ENCODE data around the gene CDT1.

The CDT1 gene

GRCh38 chr16:88848557-88848956 lies 45.0 kb downstream of the CDT1 start:
- no peak for FAIRE-seq
- TF ChIP-seq TAF1 (IDR thresholded peaks at IDR 0.05; ENCODE audit: borderline replicate concordance, low read depth, low read length): no peak
- no peak for DNase-seq (ENCODE audit: insufficient read length)

- DNase-seq (ENCODE audit: insufficient read length): no peak
- no peak for FAIRE-seq
- TF ChIP-seq TAF1 (IDR thresholded peaks at IDR 0.05; ENCODE audit: borderline replicate concordance, low read depth, low read length): no peak
- no peak for TF ChIP-seq POLR2A (IDR thresholded peaks at IDR 0.05; ENCODE audit: low read depth, low read length)
- TF ChIP-seq POLR2AphosphoS5 (IDR thresholded peaks at IDR 0.05; ENCODE audit: low read depth, low read length): no peak
These were observed 47.1 kb downstream of the CDT1 start for GRCh38 chr16:88850531-88851199.

GRCh38 chr16:88851616-88852015 lies 48.0 kb downstream of the CDT1 start:
- no peak for TF ChIP-seq POLR2A (IDR thresholded peaks at IDR 0.05; ENCODE audit: low read depth, low read length)
- no peak for TF ChIP-seq TAF1 (IDR thresholded peaks at IDR 0.05; ENCODE audit: borderline replicate concordance, low read depth, low read length)
- TF ChIP-seq POLR2AphosphoS5 (IDR thresholded peaks at IDR 0.05; ENCODE audit: low read depth, low read length): no peak
- DNase-seq (ENCODE audit: insufficient read length): no peak
- FAIRE-seq: no peak

- FAIRE-seq (no peak), DNase-seq (ENCODE audit: insufficient read length) (no peak)
- TF ChIP-seq POLR2A (IDR thresholded peaks at IDR 0.05; ENCODE audit: low read depth, low read length) (no peak), POLR2AphosphoS5 (IDR thresholded peaks at IDR 0.05; ENCODE audit: low read depth, low read length) (no peak), TAF1 (IDR thresholded peaks at IDR 0.05; ENCODE audit: borderline replicate concordance, low read depth, low read length) (no peak)
These were observed 49.8 kb downstream of the CDT1 start for GRCh38 chr16:88853325-88853941.

- DNase-seq (ENCODE audit: insufficient read length) (no peak), FAIRE-seq (no peak)
- TF ChIP-seq TAF1 (IDR thresholded peaks at IDR 0.05; ENCODE audit: borderline replicate concordance, low read depth, low read length) (no peak), POLR2A (IDR thresholded peaks at IDR 0.05; ENCODE audit: low read depth, low read length) (no peak), POLR2AphosphoS5 (IDR thresholded peaks at IDR 0.05; ENCODE audit: low read depth, low read length) (no peak)
These were observed 50.9 kb downstream of the CDT1 start for GRCh38 chr16:88854306-88855111.

GRCh38 chr16:88855176-88855575 lies 51.6 kb downstream of the CDT1 start:
- TF ChIP-seq POLR2A (IDR thresholded peaks at IDR 0.05; ENCODE audit: low read depth, low read length): no peak
- no peak for TF ChIP-seq POLR2AphosphoS5 (IDR thresholded peaks at IDR 0.05; ENCODE audit: low read depth, low read length)
- TF ChIP-seq TAF1 (IDR thresholded peaks at IDR 0.05; ENCODE audit: borderline replicate concordance, low read depth, low read length): no peak
- DNase-seq (ENCODE audit: insufficient read length) (no peak), FAIRE-seq (no peak)

GRCh38 chr16:88855736-88856121 lies 52.1 kb downstream of the CDT1 start:
- TF ChIP-seq POLR2AphosphoS5 (IDR thresholded peaks at IDR 0.05; ENCODE audit: low read depth, low read length): no peak
- no peak for TF ChIP-seq POLR2A (IDR thresholded peaks at IDR 0.05; ENCODE audit: low read depth, low read length)
- TF ChIP-seq TAF1 (IDR thresholded peaks at IDR 0.05; ENCODE audit: borderline replicate concordance, low read depth, low read length): no peak
- no peak for DNase-seq (ENCODE audit: insufficient read length)

GRCh38 chr16:88856122-88856827 lies 52.7 kb downstream of the CDT1 start:
- no peak for FAIRE-seq
- DNase-seq (ENCODE audit: insufficient read length): no peak
- TF ChIP-seq POLR2AphosphoS5 (IDR thresholded peaks at IDR 0.05; ENCODE audit: low read depth, low read length): no peak
- TF ChIP-seq TAF1 (IDR thresholded peaks at IDR 0.05; ENCODE audit: borderline replicate concordance, low read depth, low read length): no peak
- TF ChIP-seq POLR2A (IDR thresholded peaks at IDR 0.05; ENCODE audit: low read depth, low read length): no peak

More at GRCh38 chr16:88855736-88856121, 52.1 kb downstream of the CDT1 start:
- no peak for FAIRE-seq

GRCh38 chr16:88856828-88857727 lies 53.5 kb downstream of the CDT1 start, which contains the start of the genes GALNS and TRAPPC2L:
TSS of gene GALNS (minus strand) at chr16:88856947. CDS start at chr16:88856877, 70 bp downstream.
TSS of gene TRAPPC2L (plus strand) at chr16:88857127. CDS start at chr16:88857151, 24 bp downstream.
- DNase-seq (ENCODE audit: insufficient read length): peak; percentile 100
- TF ChIP-seq POLR2A (IDR thresholded peaks at IDR 0.05; ENCODE audit: low read depth, low read length) (peak; percentile 91), TAF1 (IDR thresholded peaks at IDR 0.05; ENCODE audit: borderline replicate concordance, low read depth, low read length) (peak; percentile 90), POLR2AphosphoS5 (IDR thresholded peaks at IDR 0.05; ENCODE audit: low read depth, low read length) (peak; percentile 84)
- FAIRE-seq: peak; percentile 100

- FAIRE-seq: peak; percentile 87
- TF ChIP-seq POLR2A (IDR thresholded peaks at IDR 0.05; ENCODE audit: low read depth, low read length): no peak
- no peak for TF ChIP-seq TAF1 (IDR thresholded peaks at IDR 0.05; ENCODE audit: borderline replicate concordance, low read depth, low read length)
- TF ChIP-seq POLR2AphosphoS5 (IDR thresholded peaks at IDR 0.05; ENCODE audit: low read depth, low read length): no peak
- peak; percentile 87 for DNase-seq (ENCODE audit: insufficient read length)
These were observed 54.2 kb downstream of the CDT1 start for GRCh38 chr16:88857728-88858339.
